ENCODE measurements around the gene ZNF236. TPM values are rescaled to one million over a fixed set of nuclear protein-coding genes. Genes with fewer than 3 reads are reported as not detected.

Gene ZNF236
- total and polyA plus RNA-seq, 2 experiments from 2014 or later = 5.8 to 13.1 TPM

DNA sequence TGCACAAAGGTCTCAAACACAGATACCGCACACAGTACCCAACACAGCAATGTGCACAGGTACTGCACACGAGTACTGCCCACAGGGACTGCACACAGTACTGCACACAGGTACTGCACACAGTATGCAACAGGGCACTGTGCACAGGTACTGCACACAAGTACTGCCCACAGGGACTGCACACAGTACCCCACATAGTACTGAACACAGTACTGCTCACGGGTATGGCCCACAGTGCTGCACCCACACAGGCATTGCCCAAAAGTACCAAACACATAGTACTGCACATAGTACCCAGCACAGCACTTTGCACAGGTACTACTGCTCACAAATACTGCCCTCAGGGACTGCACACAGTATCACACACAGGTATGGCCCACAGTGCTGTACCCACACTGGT lies 73.1 kb downstream of the ZNF236 start:
- H3K4me1 ChIP-seq (ENCODE audit: low read depth) = no peaks in the 10 kb centered on the region
- no peak overlapping the region for H3K4me3 ChIP-seq
- no peaks in the 10 kb centered on the region for H3K9me3 ChIP-seq (ENCODE audit: low read depth)
- DNase-seq (ENCODE audit: low read depth in 1 of 2, low spot score in 1 of 2) = no peak
- H3K36me3 ChIP-seq = peaks cover 46% of the 10 kb centered on the region
- no peaks in the 10 kb centered on the region for H3K27me3 ChIP-seq
- TF ChIP-seq, protein P1, sequence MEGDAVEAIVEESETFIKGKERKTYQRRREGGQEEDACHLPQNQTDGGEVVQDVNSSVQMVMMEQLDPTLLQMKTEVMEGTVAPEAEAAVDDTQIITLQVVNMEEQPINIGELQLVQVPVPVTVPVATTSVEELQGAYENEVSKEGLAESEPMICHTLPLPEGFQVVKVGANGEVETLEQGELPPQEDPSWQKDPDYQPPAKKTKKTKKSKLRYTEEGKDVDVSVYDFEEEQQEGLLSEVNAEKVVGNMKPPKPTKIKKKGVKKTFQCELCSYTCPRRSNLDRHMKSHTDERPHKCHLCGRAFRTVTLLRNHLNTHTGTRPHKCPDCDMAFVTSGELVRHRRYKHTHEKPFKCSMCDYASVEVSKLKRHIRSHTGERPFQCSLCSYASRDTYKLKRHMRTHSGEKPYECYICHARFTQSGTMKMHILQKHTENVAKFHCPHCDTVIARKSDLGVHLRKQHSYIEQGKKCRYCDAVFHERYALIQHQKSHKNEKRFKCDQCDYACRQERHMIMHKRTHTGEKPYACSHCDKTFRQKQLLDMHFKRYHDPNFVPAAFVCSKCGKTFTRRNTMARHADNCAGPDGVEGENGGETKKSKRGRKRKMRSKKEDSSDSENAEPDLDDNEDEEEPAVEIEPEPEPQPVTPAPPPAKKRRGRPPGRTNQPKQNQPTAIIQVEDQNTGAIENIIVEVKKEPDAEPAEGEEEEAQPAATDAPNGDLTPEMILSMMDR (IDR thresholded peaks at IDR 0.05; ENCODE audit: low read depth, low read length) = no peak
- no peak overlapping the region for H3K27ac ChIP-seq

- DNase-seq (ENCODE audit: low read depth in 1 of 2, low spot score in 1 of 2) = no peak
- Histone ChIP-seq H3K27me3 (no peaks in the 10 kb centered on the region), H3K36me3 (peaks cover 48% of the 10 kb centered on the region), H3K27ac (no peak overlapping the region), H3K4me3 (no peak overlapping the region), H3K9me3 (ENCODE audit: low read depth) (no peaks in the 10 kb centered on the region), H3K4me1 (ENCODE audit: low read depth) (no peaks in the 10 kb centered on the region)
- TF ChIP-seq, protein P1 (IDR thresholded peaks at IDR 0.05; ENCODE audit: low read depth, low read length) = no peak
Measured at GRCh38 chr18:76896677-76897076, 74.3 kb downstream of the ZNF236 start.

GRCh38 chr18:76897257-76897656 lies 74.9 kb downstream of the ZNF236 start:
- DNase-seq (ENCODE audit: low read depth in 1 of 2, low spot score in 1 of 2) = no peak

GRCh38 chr18:76903386-76903785 lies 81.0 kb downstream of the ZNF236 start:
- peaks cover 16% of the 10 kb centered on the region for H3K36me3 ChIP-seq
- TF ChIP-seq, protein P1 (IDR thresholded peaks at IDR 0.05; ENCODE audit: low read depth, low read length) = no peak
- H3K4me3 ChIP-seq = no peak overlapping the region
- H3K27ac ChIP-seq = no peak overlapping the region
- peaks cover 3% of the 10 kb centered on the region for H3K4me1 ChIP-seq (ENCODE audit: low read depth)
- no peaks in the 10 kb centered on the region for H3K27me3 ChIP-seq
- no peaks in the 10 kb centered on the region for H3K9me3 ChIP-seq (ENCODE audit: low read depth)
- DNase-seq (ENCODE audit: low read depth in 1 of 2, low spot score in 1 of 2) = peak in 1 of 2 donors; percentile 7

More at GRCh38 chr18:76897257-76897656, 74.9 kb downstream of the ZNF236 start:
- H3K27me3 ChIP-seq = no peaks in the 10 kb centered on the region
- no peaks in the 10 kb centered on the region for H3K9me3 ChIP-seq (ENCODE audit: low read depth)
- H3K36me3 ChIP-seq = peaks cover 48% of the 10 kb centered on the region
- no peak overlapping the region for H3K4me3 ChIP-seq
- no peaks in the 10 kb centered on the region for H3K4me1 ChIP-seq (ENCODE audit: low read depth)
- no peak overlapping the region for H3K27ac ChIP-seq
- TF ChIP-seq, protein P1 (IDR thresholded peaks at IDR 0.05; ENCODE audit: low read depth, low read length) = no peak

DNA sequence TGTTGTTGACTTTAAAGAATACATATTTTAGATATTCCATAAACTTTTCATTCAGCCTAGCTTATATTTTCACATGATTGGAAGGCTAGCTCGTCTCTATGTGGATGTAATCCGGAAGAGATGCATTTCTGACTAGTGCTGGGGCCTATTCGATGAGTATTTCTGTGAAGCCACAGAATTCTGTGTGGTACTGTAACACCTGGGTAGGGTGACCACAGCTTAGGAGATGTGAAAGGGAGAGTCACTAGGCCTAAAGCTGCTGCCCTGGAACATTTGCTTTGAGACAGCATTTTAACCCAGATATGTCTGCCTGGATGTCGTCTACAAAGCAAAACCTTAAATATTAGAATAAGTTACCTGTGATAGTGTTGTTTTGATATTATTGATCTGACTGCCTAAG lies 83.5 kb downstream of the ZNF236 start:
- Histone ChIP-seq H3K36me3 (no peaks in the 10 kb centered on the region), H3K9me3 (ENCODE audit: low read depth) (no peaks in the 10 kb centered on the region), H3K27me3 (no peaks in the 10 kb centered on the region), H3K27ac (no peak overlapping the region), H3K4me1 (ENCODE audit: low read depth) (peaks cover 3% of the 10 kb centered on the region), H3K4me3 (no peak overlapping the region)
- TF ChIP-seq, protein P1 (IDR thresholded peaks at IDR 0.05; ENCODE audit: low read depth, low read length) = no peak
- no peak for DNase-seq (ENCODE audit: low read depth in 1 of 2, low spot score in 1 of 2)

- Histone ChIP-seq H3K36me3 (peaks cover 12% of the 10 kb centered on the region), H3K27ac (no peak overlapping the region)
- TF ChIP-seq, protein P1 (IDR thresholded peaks at IDR 0.05; ENCODE audit: low read depth, low read length) = no peak
Measured at GRCh38 chr18:76908277-76908676, 85.9 kb downstream of the ZNF236 start.

More at GRCh38 chr18:76908277-76908676, 85.9 kb downstream of the ZNF236 start:
- Histone ChIP-seq H3K9me3 (ENCODE audit: low read depth) (no peaks in the 10 kb centered on the region), H3K4me3 (no peak overlapping the region), H3K4me1 (ENCODE audit: low read depth) (peaks cover 3% of the 10 kb centered on the region), H3K27me3 (no peaks in the 10 kb centered on the region)
- DNase-seq (ENCODE audit: low read depth in 1 of 2, low spot score in 1 of 2) = no peak

Data from cardiac muscle cell (in vitro differentiated cells and primary cell).